Gastroesophageal sphincter (tissue), 4 donors: ENCODE measurements around the gene ADCY6. TPM values are rescaled to one million over a fixed set of nuclear protein-coding genes. Genes with fewer than 3 reads are reported as not detected.

ENCODE experiments used
- ATAC-seq: fragments of 150-250 bp; one replicate; pipeline ENCODE4 v1.9.1; 2016; ENCODE audit warnings: mild to moderate bottlenecking, moderate library complexity
- H3K27ac ChIP-seq, 4 donors: fragments of 200-600 bp; sonication (generic) in 3 of 4; 1 replicate in 3 of 4; 2 replicates in 1 of 4; pipeline ENCODE4 v1.5.1; 2016 to 2019
- H3K27me3 ChIP-seq: fragments of 200-600 bp; sonication (generic); one replicate; pipeline ENCODE4 v1.5.1; 2019
- H3K36me3 ChIP-seq, 2 donors: fragments of 200-600 bp; sonication (generic); one replicate each; pipeline ENCODE4 v1.5.1; 2019; ENCODE audit warnings: control low read depth in 1 of 2
- H3K4me1 ChIP-seq, 3 donors: fragments of 200-600 bp; sonication (generic); 1 replicate in 2 of 3; 2 replicates in 1 of 3; pipeline ENCODE4 v1.5.1; 2016 to 2019; ENCODE audit warnings: control low read depth in 2 of 3
- H3K4me3 ChIP-seq, 2 donors: fragments of 200-600 bp; sonication (generic); one replicate each; pipeline ENCODE4 v1.5.1; 2019; ENCODE audit warnings: mild to moderate bottlenecking in 1 of 2, moderate library complexity in 1 of 2
- H3K9me3 ChIP-seq, 3 donors: fragments of 200-600 bp; sonication (generic); one replicate each; pipeline ENCODE4 v1.5.1; 2017 to 2019; ENCODE audit warnings: control low read depth in 2 of 3
- EP300 ChIP-seq: sonication (generic); formaldehyde crosslinking; IDR thresholded peaks from one replicate; pipeline ENCODE4 v1.6.1; 2017; ENCODE audit warnings: antibody characterized with exemption, mild to moderate bottlenecking
- POLR2A ChIP-seq, 2 donors: fragments of 450-650 bp; IDR thresholded peaks; one replicate each; pipeline ENCODE4 v1.6.1; 2017; ENCODE audit warnings: antibody characterized with exemption in 2 of 2, mild to moderate bottlenecking in 2 of 2, moderate library complexity in 1 of 2
- POLR2AphosphoS5 ChIP-seq: sonication (generic); formaldehyde crosslinking; IDR thresholded peaks from one replicate; pipeline ENCODE4 v1.6.1; 2017; ENCODE audit warnings: antibody characterized with exemption
- WGBS, 2 donors: methylation state at CpG; one replicate each; pipeline ENCODE4 v1.1.5; 2018; ENCODE audit warnings: low coverage in 1 of 2; 5-methylcytosine and 5-hydroxymethylcytosine counted together
- total RNA-seq, 4 donors: library from RNA; depleted of rRNA; stranded (reverse); fragments of >200 nt; gene quantifications; one replicate each; pipeline ENCODE4 v1.1.0, GENCODE V29; 2016
- TF ChIP-seq, protein P1 (sequence below), 4 experiments: fragments of 200-600 bp in 2 of 4; fragments of 450-650 bp in 2 of 4; sonication (generic) in 1 of 4; IDR thresholded peaks; one replicate each; pipeline ENCODE4 v1.5.1; 2017 to 2019; ENCODE audit warnings: antibody characterized with exemption in 4 of 4, mild to moderate bottlenecking in 2 of 4, moderate library complexity in 2 of 4

Gene ADCY6
- total RNA-seq, 4 donors from 2014 or later, result 21.9 to 33.0 (median 29.0) TPM

- ATAC-seq, result no peak
- H3K9me3 ChIP-seq, result no peaks in the 10 kb centered on the region
- H3K4me1 ChIP-seq, result peaks cover 0 to 10% (median 0%) of the 10 kb centered on the region in 3 donors
- no peak overlapping the region for H3K4me3 ChIP-seq
- H3K27me3 ChIP-seq, result peaks cover 18% of the 10 kb centered on the region
- no peaks in the 10 kb centered on the region for H3K36me3 ChIP-seq
- 44 to 67% methylated on average over 2 of the region's 3 CpGs for WGBS, 2 donors
- TF ChIP-seq, protein P1, sequence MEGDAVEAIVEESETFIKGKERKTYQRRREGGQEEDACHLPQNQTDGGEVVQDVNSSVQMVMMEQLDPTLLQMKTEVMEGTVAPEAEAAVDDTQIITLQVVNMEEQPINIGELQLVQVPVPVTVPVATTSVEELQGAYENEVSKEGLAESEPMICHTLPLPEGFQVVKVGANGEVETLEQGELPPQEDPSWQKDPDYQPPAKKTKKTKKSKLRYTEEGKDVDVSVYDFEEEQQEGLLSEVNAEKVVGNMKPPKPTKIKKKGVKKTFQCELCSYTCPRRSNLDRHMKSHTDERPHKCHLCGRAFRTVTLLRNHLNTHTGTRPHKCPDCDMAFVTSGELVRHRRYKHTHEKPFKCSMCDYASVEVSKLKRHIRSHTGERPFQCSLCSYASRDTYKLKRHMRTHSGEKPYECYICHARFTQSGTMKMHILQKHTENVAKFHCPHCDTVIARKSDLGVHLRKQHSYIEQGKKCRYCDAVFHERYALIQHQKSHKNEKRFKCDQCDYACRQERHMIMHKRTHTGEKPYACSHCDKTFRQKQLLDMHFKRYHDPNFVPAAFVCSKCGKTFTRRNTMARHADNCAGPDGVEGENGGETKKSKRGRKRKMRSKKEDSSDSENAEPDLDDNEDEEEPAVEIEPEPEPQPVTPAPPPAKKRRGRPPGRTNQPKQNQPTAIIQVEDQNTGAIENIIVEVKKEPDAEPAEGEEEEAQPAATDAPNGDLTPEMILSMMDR (IDR thresholded peaks at IDR 0.05), result no peak
- TF ChIP-seq POLR2A (IDR thresholded peaks at IDR 0.05), result no peak
- TF ChIP-seq POLR2AphosphoS5, result no peak
- no peak for TF ChIP-seq EP300
- H3K27ac ChIP-seq, result no peak overlapping the region
Observed at GRCh38 chr12:48796976-48797375, 8.1 kb upstream of the ADCY6 start.

GRCh38 chr12:48795550-48796455 lies 6.9 kb upstream of the ADCY6 start:
- no peak overlapping the region for H3K27ac ChIP-seq
- H3K27me3 ChIP-seq, result peaks cover 13% of the 10 kb centered on the region
- peak; percentile 88 for ATAC-seq

GRCh38 chr12:48794870-48795269 lies 6.0 kb upstream of the ADCY6 start:
- no peak for ATAC-seq

More at GRCh38 chr12:48795550-48796455, 6.9 kb upstream of the ADCY6 start:
- H3K9me3 ChIP-seq, result no peaks in the 10 kb centered on the region
- no peak overlapping the region for H3K4me3 ChIP-seq
- TF ChIP-seq POLR2AphosphoS5, result no peak
- TF ChIP-seq, protein P1 (IDR thresholded peaks at IDR 0.05), result peak in 3 of 4 experiments; percentile 94 to 99 (median 98)
- peaks cover 0 to 10% (median 0%) of the 10 kb centered on the region in 3 donors for H3K4me1 ChIP-seq
- H3K36me3 ChIP-seq, result no peaks in the 10 kb centered on the region
- 35 to 42% methylated on average over 4 to 5 of the region's 12 CpGs for WGBS, 2 donors

DNA sequence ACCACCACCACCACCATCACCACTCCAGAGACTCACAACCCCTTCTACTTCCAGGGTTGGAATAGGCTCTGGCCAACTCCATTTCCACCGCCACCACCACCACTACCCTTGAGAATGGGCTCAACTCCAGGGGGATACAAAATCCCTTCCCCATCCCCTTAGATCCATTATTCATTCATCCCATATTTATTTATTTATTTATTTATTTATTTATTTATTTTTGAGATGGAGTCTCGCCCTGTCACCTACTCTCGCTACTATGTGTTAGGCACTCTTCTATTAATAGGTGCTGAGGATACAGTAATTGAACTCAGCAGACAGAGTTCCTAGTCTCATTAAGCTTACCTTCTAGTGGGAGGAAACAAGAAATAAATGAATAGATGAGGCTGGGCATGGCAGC lies 4.8 kb upstream of the ADCY6 start:
- Histone ChIP-seq H3K4me1 (peaks cover 0 to 23% (median 4%) of the 10 kb centered on the region in 3 donors), H3K27me3 (no peaks in the 10 kb centered on the region), H3K4me3 (no peak overlapping the region), H3K27ac (no peak overlapping the region), H3K36me3 (no peaks in the 10 kb centered on the region), H3K9me3 (no peaks in the 10 kb centered on the region)
- no peak for ATAC-seq
- no peak for TF ChIP-seq EP300
- TF ChIP-seq POLR2AphosphoS5, result no peak
- no peak for TF ChIP-seq POLR2A (IDR thresholded peaks at IDR 0.05)
- TF ChIP-seq, protein P1 (IDR thresholded peaks at IDR 0.05), result no peak
- 85 to 88% methylated on average over 1 to 3 of the region's 3 CpGs for WGBS, 2 donors

More at GRCh38 chr12:48794870-48795269, 6.0 kb upstream of the ADCY6 start:
- no peak overlapping the region for H3K4me3 ChIP-seq
- H3K27me3 ChIP-seq, result peaks cover 4% of the 10 kb centered on the region
- H3K36me3 ChIP-seq, result no peaks in the 10 kb centered on the region
- peaks cover 0 to 17% (median under 1%) of the 10 kb centered on the region in 3 donors for H3K4me1 ChIP-seq
- no peak overlapping the region for H3K27ac ChIP-seq
- 78 to 93% methylated on average over 3 of the region's 3 CpGs for WGBS, 2 donors
- H3K9me3 ChIP-seq, result no peaks in the 10 kb centered on the region
- TF ChIP-seq POLR2A (IDR thresholded peaks at IDR 0.05) (no peak), POLR2AphosphoS5 (no peak), EP300 (no peak)
- TF ChIP-seq, protein P1 (IDR thresholded peaks at IDR 0.05), result no peak
